NCI-H1105 treated with DMSO at 0.1 percent for 48 hours (cell line): ENCODE measurements around the gene PPP2R2C.

ENCODE experiments used
- DNase-seq: peaks from one replicate; lab custom pipeline; 2025; lab: John Stamatoyannopoulos, UW

Gene PPP2R2C

DNA sequence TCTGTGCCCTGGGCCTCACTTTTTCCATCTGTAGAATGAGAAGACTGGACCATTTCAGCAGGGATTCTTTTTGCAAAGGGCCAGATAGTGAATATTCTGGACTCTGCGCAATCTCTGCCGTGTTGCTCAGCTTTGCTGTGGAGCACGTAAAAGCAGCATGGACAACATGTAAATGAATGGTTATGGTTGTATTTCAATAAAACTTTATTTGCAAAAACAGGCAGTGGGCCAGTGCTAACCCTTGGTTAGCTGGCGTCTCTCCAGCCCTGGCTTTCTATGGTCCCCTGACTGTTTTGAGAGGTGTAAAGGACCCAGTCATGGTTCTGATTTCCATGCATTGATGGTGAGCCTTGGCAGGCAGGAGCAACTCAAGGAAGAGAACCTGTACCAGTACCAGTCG, 184.1 kb downstream of the PPP2R2C start:
- DNase-seq = no peak

- no peak for DNase-seq
Measured at GRCh38 chr4:6287017-6287788, 185.2 kb downstream of the PPP2R2C start.

DNA sequence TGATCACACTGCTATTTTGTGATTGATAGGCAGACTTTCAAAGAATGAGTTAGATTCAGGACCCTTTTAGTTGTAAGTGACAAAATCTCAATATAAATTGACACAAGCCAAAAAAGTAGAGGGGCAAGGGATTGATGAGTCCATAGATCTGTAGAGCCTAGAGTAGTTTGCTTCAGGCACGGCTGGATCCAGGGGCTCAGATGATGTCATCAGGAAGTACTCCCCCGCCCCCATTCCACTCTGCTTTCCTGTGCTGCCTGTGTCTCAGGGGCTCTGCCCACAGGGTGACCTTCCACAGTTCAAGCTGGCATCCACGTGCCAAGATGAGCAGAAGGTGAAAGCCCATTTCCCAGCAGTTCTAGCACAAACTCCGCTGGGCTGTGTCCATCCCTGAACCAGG, 189.1 kb downstream of the PPP2R2C start:
- no peak for DNase-seq

- DNase-seq = no peak
Measured at GRCh38 chr4:6282314-6282771, 190.1 kb downstream of the PPP2R2C start.

- no peak for DNase-seq
Measured at GRCh38 chr4:6281436-6282313, 190.7 kb downstream of the PPP2R2C start.

GRCh38 chr4:6280365-6280996, 191.9 kb downstream of the PPP2R2C start:
- no peak for DNase-seq

GRCh38 chr4:6279582-6280289, 192.7 kb downstream of the PPP2R2C start:
- DNase-seq = no peak

- no peak for DNase-seq
Measured at GRCh38 chr4:6278801-6279197, 193.6 kb downstream of the PPP2R2C start.

DNA sequence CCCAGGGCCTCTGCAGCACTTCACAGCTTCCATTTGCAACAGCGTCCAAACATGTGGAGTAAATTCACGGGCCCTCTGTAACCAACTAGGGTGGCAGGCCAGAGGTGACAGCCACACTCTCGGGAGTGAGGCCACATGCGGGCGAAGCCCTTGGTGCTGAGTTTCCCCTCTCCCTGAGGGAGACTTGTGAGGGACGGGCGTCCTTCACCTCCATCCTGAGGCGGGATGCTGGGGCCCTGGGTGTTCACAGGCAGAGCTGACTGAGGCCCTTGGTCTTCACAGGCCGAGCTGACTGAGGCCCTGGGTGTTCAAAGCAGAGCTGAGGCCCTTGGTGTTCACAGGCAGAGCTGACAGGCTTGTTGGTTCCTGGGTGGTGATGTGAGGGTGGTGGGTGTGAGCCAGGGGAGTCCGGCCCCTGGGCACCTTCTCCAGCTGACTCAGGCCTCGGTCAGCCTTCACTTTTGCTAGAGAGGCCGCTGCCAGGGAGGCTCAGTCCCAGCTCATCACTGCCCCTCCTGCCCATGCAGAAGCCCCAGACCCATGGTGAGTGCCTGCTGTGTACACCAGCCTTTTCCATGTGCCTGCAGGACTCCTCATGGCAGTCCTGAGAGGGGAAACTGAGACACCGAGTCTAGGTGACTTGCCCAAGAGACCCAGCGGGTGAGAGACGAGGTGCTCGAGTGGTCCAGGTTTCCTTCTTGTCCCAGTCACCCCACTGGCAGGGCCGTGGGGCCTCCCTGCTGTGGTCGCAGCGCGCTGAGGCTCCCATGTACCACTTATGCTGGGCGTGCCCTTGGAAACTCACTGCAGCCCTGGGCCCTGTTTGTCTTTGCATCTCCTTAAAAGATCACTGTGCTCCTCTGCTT, 194.2 kb downstream of the PPP2R2C start:
- no peak for DNase-seq

DNA sequence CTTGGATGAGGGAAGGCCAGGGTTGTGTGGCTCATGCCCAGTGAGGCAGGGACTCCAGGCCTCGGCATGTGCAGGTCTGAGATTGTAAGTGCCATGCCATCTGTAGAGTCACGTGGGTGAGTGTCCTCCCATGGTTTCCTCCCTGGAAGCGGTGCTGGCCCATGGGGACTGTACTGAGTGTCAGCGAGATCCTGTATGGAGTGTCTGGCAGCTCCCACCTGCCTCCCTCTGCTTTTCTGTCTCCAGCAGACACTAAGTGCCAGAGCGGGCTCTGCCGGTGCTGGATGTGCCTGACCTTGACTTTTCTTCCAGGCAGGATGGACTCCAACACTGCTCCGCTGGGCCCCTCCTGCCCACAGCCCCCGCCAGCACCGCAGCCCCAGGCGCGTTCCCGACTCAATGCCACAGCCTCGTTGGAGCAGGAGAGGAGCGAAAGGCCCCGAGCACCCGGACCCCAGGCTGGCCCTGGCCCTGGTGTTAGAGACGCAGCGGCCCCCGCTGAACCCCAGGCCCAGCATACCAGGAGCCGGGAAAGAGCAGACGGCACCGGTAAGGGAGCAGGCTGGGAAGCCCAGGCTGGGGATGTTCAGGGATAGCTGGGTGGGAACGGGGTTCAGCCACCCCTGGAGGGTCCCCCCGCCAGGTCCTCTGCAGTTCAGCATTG, 195.1 kb downstream of the PPP2R2C start:
- DNase-seq = no peak

- DNase-seq = no peak
Measured at GRCh38 chr4:6275898-6276806, 196.3 kb downstream of the PPP2R2C start.

GRCh38 chr4:6275351-6275750, 197.1 kb downstream of the PPP2R2C start:
- no peak for DNase-seq

DNA sequence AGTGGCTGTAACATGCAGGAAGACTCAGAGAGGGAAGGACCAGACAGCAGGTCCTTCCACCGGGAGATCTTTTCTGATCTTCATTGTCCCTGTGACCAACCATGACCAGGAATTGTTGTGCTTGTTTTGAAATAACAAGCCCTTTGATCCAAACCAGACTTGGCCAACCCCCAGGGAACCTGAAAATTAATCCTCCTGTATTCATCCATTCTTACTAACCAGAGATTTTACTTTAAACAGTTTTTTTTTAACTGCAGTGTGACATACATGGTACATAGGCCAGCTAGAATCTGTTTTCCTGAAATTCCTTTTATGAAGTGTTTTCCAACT, 198.8 kb downstream of the PPP2R2C start:
- DNase-seq = no peak

DNA sequence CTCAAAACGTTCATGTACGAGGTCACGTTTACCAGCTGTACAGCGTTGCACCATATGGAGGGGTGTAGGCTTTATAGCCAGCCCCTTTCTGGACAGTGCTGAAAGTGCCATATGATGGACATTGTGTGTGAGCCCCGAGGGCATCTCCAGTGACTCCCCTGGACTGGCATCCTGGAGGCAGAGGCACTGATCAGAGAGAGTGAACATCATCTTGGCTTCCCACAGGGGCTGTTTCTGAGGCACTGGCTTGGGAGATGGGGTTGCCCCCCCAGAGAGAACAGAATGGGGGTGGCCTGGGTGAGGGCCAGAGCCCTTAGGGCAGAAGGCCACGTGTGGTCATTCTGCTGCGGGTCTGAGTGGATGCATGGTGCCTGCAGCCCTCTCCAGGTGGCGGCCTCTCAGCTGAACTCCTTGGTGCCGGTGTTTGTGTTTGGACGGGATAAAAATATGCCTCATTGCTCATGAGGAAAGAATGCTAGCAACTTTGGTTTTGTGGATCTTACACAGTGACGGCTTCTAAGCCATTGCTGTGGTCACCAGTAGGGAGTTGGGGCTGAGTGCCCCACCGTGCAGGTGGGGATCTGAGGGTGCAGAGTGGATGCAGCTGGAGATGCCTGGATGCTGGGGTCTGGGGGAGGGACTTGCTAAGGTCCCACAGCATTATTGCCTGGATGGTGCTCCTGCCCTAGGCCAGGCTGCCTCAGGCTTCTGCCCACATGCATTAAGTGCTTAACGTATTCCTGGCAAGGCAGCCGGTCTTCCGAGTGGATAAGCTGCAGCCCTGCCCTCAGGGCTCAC, 199.4 kb downstream of the PPP2R2C start:
- no peak for DNase-seq

DNA sequence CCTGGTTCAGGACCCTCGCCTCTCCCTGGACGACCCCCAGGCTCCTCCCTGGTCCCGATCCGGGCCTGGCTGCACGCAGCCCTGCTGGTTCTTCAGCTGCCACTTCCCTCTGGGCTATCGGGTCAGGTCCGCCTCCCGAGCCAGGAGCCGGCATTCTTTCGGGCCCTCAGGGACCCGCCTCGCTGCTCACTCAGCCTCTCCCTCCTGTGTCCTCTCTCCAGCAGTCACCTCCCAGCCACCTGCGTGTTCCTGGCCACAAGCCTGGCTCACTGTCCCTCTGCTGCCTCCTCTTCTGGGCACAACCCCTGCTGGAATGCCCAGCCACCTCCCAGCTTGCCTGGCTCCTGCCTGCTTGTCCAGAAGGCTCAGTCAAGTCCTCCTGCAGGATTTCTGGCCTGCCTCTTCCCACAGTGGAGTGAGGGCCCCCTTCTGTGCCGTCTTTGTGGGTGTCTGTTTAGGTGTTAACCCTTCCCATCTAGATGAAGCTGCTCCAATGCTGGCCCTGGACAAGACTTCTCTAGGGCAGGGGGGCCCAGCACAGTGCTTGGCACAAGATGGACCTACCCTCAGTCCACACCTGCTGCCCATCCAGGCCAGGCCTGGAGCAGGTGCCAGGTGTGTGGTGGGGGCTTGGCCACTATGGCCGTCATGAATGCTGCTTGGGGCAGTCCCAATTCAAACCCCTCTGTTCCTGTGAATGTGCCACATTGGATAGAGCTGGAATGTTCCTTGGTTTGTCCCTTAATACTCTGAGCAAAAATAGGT, 200.5 kb downstream of the PPP2R2C start:
- DNase-seq = no peak

- no peak for DNase-seq
Measured at GRCh38 chr4:6271206-6271605, 201.2 kb downstream of the PPP2R2C start.

- DNase-seq = no peak
Measured at GRCh38 chr4:6270636-6271121, 201.7 kb downstream of the PPP2R2C start.
